H1 (cell line): ENCODE measurements around the gene ELSPBP1. TPM values are rescaled to one million over a fixed set of nuclear protein-coding genes. Genes with fewer than 3 reads are reported as not detected.

Experiments used
- CTCF ChIA-PET: fragments of 300-600 bp; sonication (Branson Sonifier 250); formaldehyde crosslinking; loops from one replicate; lab custom pipeline; 2021; ENCODE audit not compliant: partially characterized antibody; lab: Charles Lee
- POLR2A ChIA-PET: fragments of 300-600 bp; sonication (Branson Sonifier 250); formaldehyde crosslinking; loops from one replicate; lab custom pipeline; 2021; ENCODE audit warnings: inconsistent platforms; ENCODE audit not compliant: partially characterized antibody; lab: Charles Lee
- DNase-seq, 2 experiments: peaks; one replicate each; pipeline versions ENCODE4 v3.0.0 to v3.0.0-alpha.2; 2010 to 2022; ENCODE audit warnings: low spot score in 2 of 2, low read depth in 1 of 2, mixed read lengths in 1 of 2
- FAIRE-seq: peaks from 2 replicates; lab custom pipeline; 2011; peaks lifted over from hg19 to GRCh38; lab: Jason Lieb, UNC
- H2AFZ ChIP-seq: 2 replicates; pipeline ENCODE4 v1.8.1; 2012; ENCODE audit warnings: low read length, inconsistent platforms
- H2AK5ac ChIP-seq: 2 replicates; pipeline ENCODE4 v1.6.1; 2013; ENCODE audit warnings: low read depth, low read length
- H2BK120ac ChIP-seq: replicated peaks from 2 replicates; pipeline ENCODE3; 2013; ENCODE audit warnings: low read depth, low read length, inconsistent platforms
- H2BK12ac ChIP-seq: 2 replicates; pipeline ENCODE4 v1.6.1; 2013; ENCODE audit warnings: low read depth, low read length
- H2BK15ac ChIP-seq: 2 replicates; pipeline ENCODE4 v1.6.1; 2013; ENCODE audit warnings: low read length
- H2BK20ac ChIP-seq: 2 replicates; pipeline ENCODE4 v1.6.1; 2013; ENCODE audit warnings: low read length
- H2BK5ac ChIP-seq: 2 replicates; pipeline ENCODE4 v1.6.1; 2013; ENCODE audit warnings: low read depth, low read length
- H3K14ac ChIP-seq: 2 replicates; pipeline ENCODE4 v1.6.1; 2013; ENCODE audit warnings: inconsistent platforms; ENCODE audit not compliant: insufficient read length
- H3K18ac ChIP-seq: 2 replicates; pipeline ENCODE4 v1.6.1; 2013; ENCODE audit warnings: low read length; ENCODE audit errors: extremely low read depth
- H3K23ac ChIP-seq: 2 replicates; pipeline ENCODE4 v1.6.1; 2013; ENCODE audit warnings: inconsistent platforms; ENCODE audit not compliant: insufficient read length
- H3K23me2 ChIP-seq: 2 replicates; pipeline ENCODE4 v1.6.1; 2013; ENCODE audit warnings: low read depth, low read length
- H3K27ac ChIP-seq: 2 replicates; pipeline ENCODE4 v1.6.1; 2011; ENCODE audit warnings: low read depth, low read length, inconsistent platforms
- H3K27me3 ChIP-seq, 4 experiments: replicated peaks in 1 of 4; 1 replicate in 1 of 4; 2 replicates in 3 of 4; pipeline versions ENCODE4 v1.6.1 to v1.8.1; 2011 to 2013; ENCODE audit warnings: low read length in 3 of 4, mild to moderate bottlenecking in 3 of 4, inconsistent platforms in 2 of 4, mixed read lengths in 2 of 4, moderate library complexity in 1 of 4; ENCODE audit not compliant: control insufficient read depth in 3 of 4, insufficient read depth in 3 of 4; ENCODE audit errors: extremely low read depth in 1 of 4
- H3K36me3 ChIP-seq, 4 experiments: 2 replicates each; pipeline versions ENCODE4 v1.6.1 to v1.8.1; 2011 to 2013; ENCODE audit warnings: mild to moderate bottlenecking in 4 of 4, low read length in 3 of 4, moderate library complexity in 2 of 4, control low read depth in 1 of 4, inconsistent platforms in 1 of 4; ENCODE audit not compliant: insufficient read depth in 4 of 4, control insufficient read depth in 2 of 4
- H3K4ac ChIP-seq: replicated peaks from 2 replicates; pipeline ENCODE3; 2013; ENCODE audit warnings: low read length, low read depth, mixed read lengths, inconsistent platforms; ENCODE audit not compliant: insufficient read length
- H3K4me1 ChIP-seq, 4 experiments: replicated peaks in 1 of 4; 1 replicate in 1 of 4; 2 replicates in 3 of 4; pipeline versions ENCODE4 v1.6.1 to v1.8.1; 2011 to 2013; ENCODE audit warnings: low read length in 3 of 4, inconsistent platforms in 2 of 4, mixed read lengths in 1 of 4; ENCODE audit not compliant: insufficient read depth in 4 of 4, control insufficient read depth in 3 of 4
- H3K4me2 ChIP-seq, 2 experiments: 2 replicates each; pipeline versions ENCODE4 v1.6.1 to v1.8.1; 2011 to 2013; ENCODE audit warnings: low read depth in 2 of 2, low read length in 2 of 2, control low read depth in 1 of 2, inconsistent platforms in 1 of 2, mild to moderate bottlenecking in 1 of 2; ENCODE audit not compliant: insufficient read depth in 1 of 2
- H3K4me3 ChIP-seq, 4 experiments: fragments of 200-600, 300-600 bp in 1 of 4; sonication (generic), shearing (Covaris generic), sonication (Bioruptor Twin) in 1 of 4; 2 replicates each; pipeline versions ENCODE4 v1.5.1 to v1.8.1; 2011 to 2016; ENCODE audit warnings: low read length in 4 of 4, low read depth in 3 of 4, control low read depth in 2 of 4, inconsistent platforms in 2 of 4, mild to moderate bottlenecking in 2 of 4, mixed read lengths in 1 of 4, moderate library complexity in 1 of 4; ENCODE audit not compliant: insufficient read depth in 2 of 4; ENCODE audit errors: extremely low read depth in 1 of 4
- H3K56ac ChIP-seq: replicated peaks from 2 replicates; pipeline ENCODE3; 2013; ENCODE audit warnings: low read depth, mild to moderate bottlenecking, mixed read lengths, low read length, inconsistent platforms; ENCODE audit not compliant: insufficient read length
- H3K79me1 ChIP-seq: 2 replicates; pipeline ENCODE4 v1.6.1; 2013; ENCODE audit warnings: low read depth, low read length, control low read depth
- H3K79me2 ChIP-seq, 2 experiments: 2 replicates each; pipeline versions ENCODE4 v1.6.1 to v1.8.1; 2012 to 2013; ENCODE audit warnings: low read length in 2 of 2, mild to moderate bottlenecking in 2 of 2, inconsistent platforms in 1 of 2; ENCODE audit not compliant: insufficient read depth in 2 of 2, control insufficient read depth in 1 of 2
- H3K9ac ChIP-seq, 4 experiments: replicated peaks in 1 of 4; 1 replicate in 1 of 4; 2 replicates in 3 of 4; pipeline versions ENCODE4 v1.6.1 to v1.8.1; 2011 to 2013; ENCODE audit warnings: low read depth in 3 of 4, low read length in 3 of 4, control low read depth in 2 of 4, mild to moderate bottlenecking in 2 of 4, moderate library complexity in 2 of 4, inconsistent platforms in 1 of 4; ENCODE audit errors: extremely low read depth in 1 of 4
- H3K9me3 ChIP-seq, 2 experiments: 2 replicates each; pipeline versions ENCODE4 v1.6.1 to v1.8.1; 2012 to 2013; ENCODE audit warnings: mild to moderate bottlenecking in 2 of 2, moderate library complexity in 2 of 2, control low read depth in 1 of 2, inconsistent platforms in 1 of 2, low read depth in 1 of 2, low read length in 1 of 2, mixed read lengths in 1 of 2; ENCODE audit not compliant: insufficient read depth in 2 of 2
- H4K20me1 ChIP-seq, 2 experiments: replicated peaks in 1 of 2; 2 replicates each; pipeline versions ENCODE3 to v1.8.1; 2011 to 2013; ENCODE audit warnings: inconsistent platforms in 2 of 2, low read length in 2 of 2, mild to moderate bottlenecking in 1 of 2; ENCODE audit not compliant: insufficient read depth in 2 of 2, control insufficient read depth in 1 of 2
- H4K5ac ChIP-seq: 2 replicates; pipeline ENCODE4 v1.6.1; 2013; ENCODE audit warnings: low read length, low read depth, mixed read lengths, inconsistent platforms; ENCODE audit not compliant: insufficient read length
- H4K8ac ChIP-seq: 2 replicates; pipeline ENCODE4 v1.8.0; 2013; ENCODE audit warnings: mild to moderate bottlenecking, moderate library complexity, low read length, inconsistent platforms; ENCODE audit not compliant: insufficient read depth; ENCODE audit errors: extremely low read depth
- H4K91ac ChIP-seq: replicated peaks from 2 replicates; pipeline ENCODE3; 2013; ENCODE audit warnings: low read length, mixed read lengths, inconsistent platforms; ENCODE audit not compliant: insufficient read length
- EZH2 ChIP-seq: fragments of 200-600 bp; sonication (generic); IDR thresholded peaks from 2 replicates; pipeline ENCODE4 v1.7.1; 2012; ENCODE audit warnings: low read depth, mild to moderate bottlenecking, moderate library complexity, low read length, inconsistent platforms; ENCODE audit not compliant: severe bottlenecking
- FOSL1 ChIP-seq: IDR thresholded peaks from 2 replicates; pipeline ENCODE4 v1.6.1; 2011; ENCODE audit warnings: mild to moderate bottlenecking, low read depth, low read length, moderate library complexity; ENCODE audit not compliant: insufficient read depth
- GTF2F1 ChIP-seq: IDR thresholded peaks from 2 replicates; pipeline ENCODE4 v1.6.1; 2012; ENCODE audit warnings: low read depth, low read length, improper control_type of control experiment, borderline replicate concordance
- RXRA ChIP-seq: IDR thresholded peaks from 2 replicates; pipeline ENCODE4 v1.6.1; 2011; ENCODE audit warnings: low read depth, mild to moderate bottlenecking, low read length, moderate library complexity; ENCODE audit not compliant: insufficient read depth
- WGBS, 2 experiments: shearing (Covaris generic) in 1 of 2; methylation state at CpG; one replicate each; pipeline versions ENCODE4 v1.1.6 to v1.1.7; 2013 to 2015; ENCODE audit warnings: low lambda C conversion rate in 2 of 2, mixed read lengths in 2 of 2, inconsistent platforms in 1 of 2, low coverage in 1 of 2, missing lambda C conversion rate in 1 of 2; ENCODE audit not compliant: insufficient replicate concordance in 2 of 2, insufficient coverage in 1 of 2, insufficient read length in 1 of 2; ENCODE audit errors: extremely low coverage in 1 of 2, missing lambda C conversion rate in 1 of 2; 5-methylcytosine and 5-hydroxymethylcytosine counted together
- polyA plus RNA-seq, 7 experiments: library from polyadenylated mRNA; depleted of rRNA in 3 of 7; stranded (reverse) in 5 of 7; unstranded in 2 of 7; fragments of >200 nt in 5 of 7; fragments of 200-250 nt in 2 of 7; gene quantifications; 1 replicate in 5 of 7; 2 replicates in 1 of 7; 4 replicates in 1 of 7; pipeline versions ENCODE4 v1.2.1 to v1.2.3, GENCODE V29; 2011 to 2013; ENCODE audit warnings: missing spikeins in 2 of 7, mixed read lengths in 2 of 7
- total RNA-seq: library from RNA; stranded (reverse); fragmentation: NEBNext Ultra II Directional; extraction: Animal tissue kit (Norgen Biotek cat#: 25700); gene quantifications from 2 replicates; pipeline ENCODE4 v1.2.1, GENCODE V29; 2021

Gene ELSPBP1
- total and polyA plus RNA-seq, 2 of the 8 experiments (the other 6 are each of a cell fraction or from before 2014, with no cell fraction given) = not detected

- Histone ChIP-seq H2BK120ac (no peak overlapping the region), H3K56ac (no peak overlapping the region), H2BK20ac (no peak overlapping the region), H3K27ac (no peak overlapping the region), H3K9ac (no peak overlapping the region), H4K20me1 (no peaks in the 10 kb centered on the region), H3K79me2 (no peaks in the 10 kb centered on the region), H3K4me3 (no peak overlapping the region), H3K4ac (no peak overlapping the region), H3K9me3 (peaks cover 0 to 3% of the 10 kb centered on the region in 2 experiments; a peak in 1 of 4 replicates), H4K5ac (no peak overlapping the region), H2BK12ac (no peak overlapping the region), H3K23ac (no peak overlapping the region), H3K4me2 (no peak overlapping the region), H3K14ac (no peak overlapping the region), H3K23me2 (no peaks in the 10 kb centered on the region), H2BK15ac (no peak overlapping the region), H4K8ac (no peak overlapping the region; the same call in 1 of the 2 replicates), H2AFZ (0 out of 2 replicates have a peak overlapping the region, but pooled peaks have one; percentile 22), H3K18ac (no peak overlapping the region), H3K4me1 (no peaks in the 10 kb centered on the region; a peak in 1 of 7 replicates), H3K79me1 (no peaks in the 10 kb centered on the region), H2AK5ac (no peak overlapping the region), H4K91ac (no peak overlapping the region), H2BK5ac (no peak overlapping the region), H3K27me3 (no peaks in the 10 kb centered on the region), H3K36me3 (no peaks in the 10 kb centered on the region)
- ChIA-PET POLR2A (no interaction called here), CTCF (interaction anchor here (1.0 to 1.8 kb wide), 3 partner anchors 9 to 104 kb away, joined by 3 to 4 read pairs (median 4); no protein-coding TSS in a partner anchor)
- no peak for DNase-seq
- WGBS, 2 experiments = 75% methylated on average over 6 of the region's 6 CpGs; no CpG with 5 or more reads in 1 of the 2 experiments
- no peak for FAIRE-seq
- TF ChIP-seq GTF2F1 (no peak), RXRA (no peak), FOSL1 (no peak), EZH2 (no peak)
Observed at GRCh38 chr19:48004236-48004635, 9.8 kb downstream of the ELSPBP1 start.
